GM12801 (cell line): ENCODE data around the gene WFIKKN2.

Source experiments
- CTCF ChIP-seq: IDR thresholded peaks from one replicate; pipeline ENCODE4 v1.5.1; 2011; ENCODE audit warnings: control low read depth; ENCODE audit not compliant: insufficient read length; ENCODE audit errors: extremely low read depth

WFIKKN2 gene

DNA sequence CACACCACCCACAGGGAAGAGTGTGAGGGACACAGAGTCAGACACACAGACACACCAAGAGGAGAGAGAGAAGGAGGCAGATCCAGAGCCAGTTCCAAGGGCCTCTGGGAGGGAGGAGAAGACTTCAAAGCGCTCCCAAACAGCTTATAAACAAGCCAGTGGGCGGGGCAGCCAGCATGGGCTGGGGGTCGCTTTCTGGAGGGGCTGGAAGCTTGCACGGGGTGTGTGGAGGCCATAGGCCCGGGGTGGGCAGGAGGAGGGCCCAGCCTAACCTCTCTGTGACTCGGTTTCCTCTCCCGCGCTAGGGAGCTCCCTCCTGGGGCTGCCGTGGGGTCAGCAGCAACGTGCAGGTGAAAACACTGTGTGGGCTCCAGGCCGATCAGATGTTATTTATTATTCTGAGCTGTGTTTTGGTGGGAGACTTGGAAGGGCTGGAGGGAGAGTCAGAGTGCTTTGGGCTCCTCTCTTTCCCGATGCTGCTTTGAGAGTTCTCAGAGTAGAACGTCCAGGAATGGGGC, 2.5 kb upstream of the WFIKKN2 start:
- no peak for TF ChIP-seq CTCF

- no peak for TF ChIP-seq CTCF
Observed at GRCh38 chr17:50833510-50834428, 1.6 kb upstream of the WFIKKN2 start.

GRCh38 chr17:50834429-50835300, 721 bp upstream of the WFIKKN2 start:
- no peak for TF ChIP-seq CTCF

DNA sequence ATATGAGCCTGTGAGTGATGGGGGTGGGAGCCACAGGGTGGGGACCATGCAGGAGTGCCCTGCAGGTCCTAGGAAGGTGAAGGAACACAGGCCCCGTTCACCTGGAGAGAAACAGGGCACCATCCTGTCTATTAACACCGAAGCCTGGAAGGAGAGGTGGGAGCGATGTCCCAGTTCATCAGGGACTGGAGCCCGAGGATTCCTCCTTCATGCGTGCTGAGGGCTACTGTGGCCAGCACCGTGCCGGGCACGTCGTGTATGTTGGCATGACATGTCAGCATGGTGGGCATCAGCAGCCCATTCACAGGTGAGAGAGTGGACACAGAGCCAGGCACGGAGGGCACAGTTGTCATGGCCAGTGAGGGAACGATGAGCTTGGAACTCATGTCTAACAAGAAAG, 1.4 kb downstream of the WFIKKN2 start:
- TF ChIP-seq CTCF, result no peak

- no peak for TF ChIP-seq CTCF
Observed at GRCh38 chr17:50837286-50837979, 2.0 kb downstream of the WFIKKN2 start.

GRCh38 chr17:50837980-50838954, 2.9 kb downstream of the WFIKKN2 start:
- TF ChIP-seq CTCF, result no peak
